OCI-LY3 (cell line): ENCODE data around the gene TRAPPC2.

ENCODE experiments used
- EZH2phosphoT487 ChIP-seq: fragments of 200-600 bp; shearing (Covaris generic); IDR thresholded peaks from 2 replicates; pipeline ENCODE4 v1.6.1; 2018; ENCODE audit warnings: antibody characterized with exemption, mixed run types, low read depth
- TF ChIP-seq, protein P1 (sequence below): fragments of 200-600, 300-600 bp; sonication (generic); IDR thresholded peaks from 2 replicates; pipeline ENCODE4 v1.5.1; 2014; ENCODE audit warnings: antibody characterized with exemption, low read length, low read depth

DNA sequence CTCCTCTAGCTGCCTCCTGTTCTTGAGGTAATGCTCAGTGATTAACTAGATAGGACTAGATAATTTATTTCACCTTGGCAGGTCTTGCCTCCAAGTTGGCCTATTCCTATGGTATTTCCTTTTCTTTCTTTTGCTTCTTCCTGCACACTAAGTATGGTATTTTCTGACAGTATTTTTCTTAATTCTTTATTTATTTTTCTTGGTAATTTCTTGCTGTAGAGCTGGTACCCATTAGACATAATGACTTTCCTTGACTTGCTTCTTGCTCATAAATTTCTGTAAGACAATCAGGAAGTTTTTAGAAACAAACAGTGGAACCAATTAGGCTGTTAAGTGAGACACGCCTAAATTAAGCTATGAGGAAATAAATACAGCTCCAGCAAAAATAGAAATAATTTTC is 36.0 kb downstream of the TRAPPC2 start:
- no peak for TF ChIP-seq EZH2phosphoT487
- TF ChIP-seq, protein P1, sequence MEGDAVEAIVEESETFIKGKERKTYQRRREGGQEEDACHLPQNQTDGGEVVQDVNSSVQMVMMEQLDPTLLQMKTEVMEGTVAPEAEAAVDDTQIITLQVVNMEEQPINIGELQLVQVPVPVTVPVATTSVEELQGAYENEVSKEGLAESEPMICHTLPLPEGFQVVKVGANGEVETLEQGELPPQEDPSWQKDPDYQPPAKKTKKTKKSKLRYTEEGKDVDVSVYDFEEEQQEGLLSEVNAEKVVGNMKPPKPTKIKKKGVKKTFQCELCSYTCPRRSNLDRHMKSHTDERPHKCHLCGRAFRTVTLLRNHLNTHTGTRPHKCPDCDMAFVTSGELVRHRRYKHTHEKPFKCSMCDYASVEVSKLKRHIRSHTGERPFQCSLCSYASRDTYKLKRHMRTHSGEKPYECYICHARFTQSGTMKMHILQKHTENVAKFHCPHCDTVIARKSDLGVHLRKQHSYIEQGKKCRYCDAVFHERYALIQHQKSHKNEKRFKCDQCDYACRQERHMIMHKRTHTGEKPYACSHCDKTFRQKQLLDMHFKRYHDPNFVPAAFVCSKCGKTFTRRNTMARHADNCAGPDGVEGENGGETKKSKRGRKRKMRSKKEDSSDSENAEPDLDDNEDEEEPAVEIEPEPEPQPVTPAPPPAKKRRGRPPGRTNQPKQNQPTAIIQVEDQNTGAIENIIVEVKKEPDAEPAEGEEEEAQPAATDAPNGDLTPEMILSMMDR, result no peak
